DND-41 (cell line): ENCODE measurements around the gene SND1.

Source experiments
- ATAC-seq: fragments of 200-7000 bp; cut with Tn5 transposase; 3 replicates; pipeline ENCODE4 v1.9.1; 2021; ENCODE audit warnings: low read depth; ENCODE audit not compliant: insufficient read depth
- DNase-seq: peaks from one replicate; pipeline ENCODE4 v3.0.0-alpha.2; 2020
- H2AFZ ChIP-seq: 2 replicates; pipeline ENCODE4 v1.6.0; 2012; ENCODE audit warnings: low read depth, low read length
- H3K27ac ChIP-seq: 2 replicates; pipeline ENCODE4 v1.5.1; 2012; ENCODE audit warnings: low read length, inconsistent platforms
- H3K27me3 ChIP-seq: fragments of 200-600 bp; sonication (generic); 2 replicates; pipeline ENCODE4 v1.6.0; 2012; ENCODE audit warnings: low read length, mild to moderate bottlenecking, inconsistent platforms; ENCODE audit not compliant: insufficient read depth, poor library complexity
- H3K36me3 ChIP-seq: 2 replicates; pipeline ENCODE4 v1.5.1; 2012; ENCODE audit warnings: low read length, inconsistent platforms; ENCODE audit not compliant: insufficient read depth
- H3K4me1 ChIP-seq: 2 replicates; pipeline ENCODE4 v1.5.1; 2012; ENCODE audit warnings: mild to moderate bottlenecking, low read length; ENCODE audit not compliant: insufficient read depth
- H3K4me2 ChIP-seq: 2 replicates; pipeline ENCODE4 v1.6.0; 2012; ENCODE audit warnings: mild to moderate bottlenecking, moderate library complexity, low read length, inconsistent platforms; ENCODE audit not compliant: insufficient read depth
- H3K4me3 ChIP-seq, 2 experiments: fragments of 200-600 bp in 1 of 2; shearing (Covaris generic) in 1 of 2; 2 replicates each; pipeline ENCODE4 v1.5.1; 2012 to 2016; ENCODE audit warnings: inconsistent platforms in 2 of 2, low read length in 2 of 2, mild to moderate bottlenecking in 2 of 2, low read depth in 1 of 2, moderate library complexity in 1 of 2
- H3K79me2 ChIP-seq: 2 replicates; pipeline ENCODE4 v1.6.0; 2012; ENCODE audit warnings: low read length, inconsistent platforms; ENCODE audit not compliant: insufficient read depth
- H3K9ac ChIP-seq: 2 replicates; pipeline ENCODE4 v1.6.0; 2012; ENCODE audit warnings: low read depth, mild to moderate bottlenecking, inconsistent platforms, low read length, moderate library complexity
- H3K9me3 ChIP-seq: 2 replicates; pipeline ENCODE4 v1.5.1; 2012; ENCODE audit warnings: low read length, moderate library complexity, mild to moderate bottlenecking, inconsistent platforms; ENCODE audit not compliant: insufficient read depth, severe bottlenecking
- H4K20me1 ChIP-seq: 2 replicates; pipeline ENCODE4 v1.6.0; 2012; ENCODE audit warnings: low read length; ENCODE audit not compliant: insufficient read depth
- CTCF ChIP-seq: IDR thresholded peaks from 2 replicates; pipeline ENCODE4 v1.5.1; 2012; ENCODE audit warnings: borderline replicate concordance, low read length, moderate library complexity, mild to moderate bottlenecking; ENCODE audit not compliant: poor library complexity, severe bottlenecking; ENCODE audit errors: extremely low read depth
- EZH2 ChIP-seq: IDR thresholded peaks from 3 replicates; pipeline ENCODE4 v1.6.1; 2012; ENCODE audit warnings: borderline replicate concordance, low read depth, mild to moderate bottlenecking, moderate library complexity, low read length, inconsistent platforms; ENCODE audit not compliant: severe bottlenecking

SND1 gene

DNA sequence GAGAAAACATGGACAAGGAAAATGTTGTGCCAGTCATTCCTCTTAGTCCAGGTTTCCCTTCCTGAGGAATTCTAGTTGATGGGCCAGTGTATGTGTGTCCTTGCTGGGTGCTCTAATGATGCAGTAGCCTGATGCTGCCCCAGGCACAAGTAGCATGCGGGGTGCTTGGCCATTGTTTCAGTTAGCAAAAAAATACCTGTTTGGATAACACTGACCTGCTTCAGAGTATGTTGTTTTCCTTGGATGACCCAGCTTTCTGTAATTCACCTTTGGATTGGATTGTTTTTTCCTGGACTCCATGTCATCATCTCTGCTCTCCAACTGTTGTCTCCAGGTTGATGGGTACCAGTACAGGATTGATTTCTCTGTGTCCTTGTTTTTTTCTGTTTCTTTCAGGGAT is 169.2 kb downstream of the SND1 start:
- no peak for DNase-seq
- no peaks in the 10 kb centered on the region for H3K4me1 ChIP-seq
- no peak overlapping the region for H3K9ac ChIP-seq
- no peaks in the 10 kb centered on the region for H3K27me3 ChIP-seq
- H3K4me2 ChIP-seq = no peak overlapping the region
- peaks cover 17% of the 10 kb centered on the region; the same call in 1 of the 2 replicates for H4K20me1 ChIP-seq
- peaks cover 4% of the 10 kb centered on the region; the same call in 1 of the 2 replicates for H3K79me2 ChIP-seq
- H3K36me3 ChIP-seq = no peaks in the 10 kb centered on the region
- no peak overlapping the region for H3K4me3 ChIP-seq
- H3K27ac ChIP-seq = no peak overlapping the region
- no peak for ATAC-seq
- TF ChIP-seq EZH2 (no peak), CTCF (no peak)
- H3K9me3 ChIP-seq = no peaks in the 10 kb centered on the region
- no peak overlapping the region for H2AFZ ChIP-seq

- Histone ChIP-seq H3K4me3 (no peak overlapping the region), H3K36me3 (no peaks in the 10 kb centered on the region), H3K27ac (no peak overlapping the region), H3K9ac (no peak overlapping the region), H4K20me1 (peaks cover 11% of the 10 kb centered on the region; the same call in 1 of the 2 replicates), H3K79me2 (peaks cover 4% of the 10 kb centered on the region; the same call in 1 of the 2 replicates), H3K9me3 (no peaks in the 10 kb centered on the region), H3K27me3 (no peaks in the 10 kb centered on the region), H3K4me1 (no peaks in the 10 kb centered on the region), H3K4me2 (no peak overlapping the region), H2AFZ (no peak overlapping the region)
- DNase-seq (no peak), ATAC-seq (no peak)
- no peak for TF ChIP-seq CTCF
- TF ChIP-seq EZH2 = no peak
Measured at GRCh38 chr7:127822822-127823508, 171.0 kb downstream of the SND1 start.

- H3K79me2 ChIP-seq = 0 out of 2 replicates have a peak, but pooled peaks cover 4% of the 10 kb centered on the region
- TF ChIP-seq CTCF (no peak), EZH2 (no peak)
- no peak overlapping the region for H3K4me3 ChIP-seq
- no peak overlapping the region for H3K27ac ChIP-seq
- H3K36me3 ChIP-seq = no peaks in the 10 kb centered on the region
- H3K9me3 ChIP-seq = no peaks in the 10 kb centered on the region
- no peak overlapping the region for H2AFZ ChIP-seq
- DNase-seq (no peak), ATAC-seq (no peak)
- H3K4me2 ChIP-seq = no peak overlapping the region
- H4K20me1 ChIP-seq = peaks cover 8% of the 10 kb centered on the region; the same call in 1 of the 2 replicates
- H3K4me1 ChIP-seq = no peaks in the 10 kb centered on the region
- no peak overlapping the region for H3K9ac ChIP-seq
- no peaks in the 10 kb centered on the region for H3K27me3 ChIP-seq
Measured at GRCh38 chr7:127824682-127825081, 172.7 kb downstream of the SND1 start.
